Nephron progenitor cell (in vitro differentiated cells): ENCODE measurements around the gene CABLES1.

Source experiments
- DNase-seq: peaks from one replicate; pipeline ENCODE4 v3.0.0; 2021
- H3K27ac Mint-ChIP-seq: 2 replicates; pipeline ENCODE4 v1.8.0; 2021; ENCODE audit warnings: mild to moderate bottlenecking, moderate library complexity, mixed read lengths
- H3K27me3 Mint-ChIP-seq: 2 replicates; pipeline ENCODE4 v1.8.0; 2021; ENCODE audit warnings: mild to moderate bottlenecking, low read depth, mixed read lengths; ENCODE audit not compliant: poor library complexity
- H3K36me3 Mint-ChIP-seq: 2 replicates; pipeline ENCODE4 v1.8.0; 2021; ENCODE audit warnings: low read depth, mixed read lengths
- H3K4me1 Mint-ChIP-seq: 2 replicates; pipeline ENCODE4 v1.8.0; 2021; ENCODE audit warnings: mixed read lengths
- H3K4me3 Mint-ChIP-seq: 2 replicates; pipeline ENCODE4 v1.8.0; 2021; ENCODE audit warnings: mild to moderate bottlenecking, moderate library complexity, mixed read lengths
- H3K9me3 Mint-ChIP-seq: 2 replicates; pipeline ENCODE4 v1.8.0; 2021; ENCODE audit warnings: mild to moderate bottlenecking, moderate library complexity, mixed read lengths
- TF ChIP-seq, protein P1 (sequence below): fragments of 200-600 bp; sonication (generic); IDR thresholded peaks from 2 replicates; pipeline ENCODE4 v1.5.0; 2021; ENCODE audit warnings: antibody characterized with exemption

CABLES1 gene

DNA sequence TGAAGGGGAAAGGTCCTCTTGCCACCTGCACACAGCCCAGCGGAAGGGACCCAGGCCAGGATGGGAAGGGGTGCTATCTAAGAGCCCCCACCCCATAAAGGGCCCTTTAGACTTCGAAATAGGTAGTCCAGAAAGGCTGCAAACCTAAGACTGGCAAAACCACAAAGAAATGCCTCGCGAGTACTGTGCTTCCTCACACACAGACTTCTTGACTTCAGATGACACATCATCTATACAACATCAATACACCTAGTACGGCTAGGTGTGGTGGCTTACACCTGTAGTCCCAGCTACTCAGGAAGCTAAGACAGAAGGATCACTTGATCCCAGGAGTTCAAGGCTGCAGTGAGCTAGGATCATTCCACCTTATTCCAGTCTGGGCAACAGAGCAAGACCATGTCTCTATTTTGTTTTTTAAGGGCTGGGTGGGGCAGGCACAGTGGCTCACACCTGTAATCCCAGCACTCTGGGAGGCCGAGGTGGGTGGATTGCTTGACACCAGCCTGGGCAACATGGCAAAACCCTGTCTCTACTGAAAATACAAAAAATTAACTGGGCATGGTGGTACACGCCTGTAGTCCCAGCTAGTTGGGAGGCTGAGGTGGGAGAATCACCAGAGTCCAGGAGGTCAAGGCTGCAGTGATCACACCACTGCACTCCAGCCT is 125.8 kb downstream of the CABLES1 start:
- Mint-ChIP-seq H3K4me1 (peaks cover 65% of the 10 kb centered on the region), H3K27ac (peak overlapping the region; percentile 95), H3K9me3 (no peaks in the 10 kb centered on the region), H3K4me3 (peak overlapping the region; percentile 63), H3K27me3 (no peaks in the 10 kb centered on the region), H3K36me3 (peaks cover 27% of the 10 kb centered on the region)
- TF ChIP-seq, protein P1, sequence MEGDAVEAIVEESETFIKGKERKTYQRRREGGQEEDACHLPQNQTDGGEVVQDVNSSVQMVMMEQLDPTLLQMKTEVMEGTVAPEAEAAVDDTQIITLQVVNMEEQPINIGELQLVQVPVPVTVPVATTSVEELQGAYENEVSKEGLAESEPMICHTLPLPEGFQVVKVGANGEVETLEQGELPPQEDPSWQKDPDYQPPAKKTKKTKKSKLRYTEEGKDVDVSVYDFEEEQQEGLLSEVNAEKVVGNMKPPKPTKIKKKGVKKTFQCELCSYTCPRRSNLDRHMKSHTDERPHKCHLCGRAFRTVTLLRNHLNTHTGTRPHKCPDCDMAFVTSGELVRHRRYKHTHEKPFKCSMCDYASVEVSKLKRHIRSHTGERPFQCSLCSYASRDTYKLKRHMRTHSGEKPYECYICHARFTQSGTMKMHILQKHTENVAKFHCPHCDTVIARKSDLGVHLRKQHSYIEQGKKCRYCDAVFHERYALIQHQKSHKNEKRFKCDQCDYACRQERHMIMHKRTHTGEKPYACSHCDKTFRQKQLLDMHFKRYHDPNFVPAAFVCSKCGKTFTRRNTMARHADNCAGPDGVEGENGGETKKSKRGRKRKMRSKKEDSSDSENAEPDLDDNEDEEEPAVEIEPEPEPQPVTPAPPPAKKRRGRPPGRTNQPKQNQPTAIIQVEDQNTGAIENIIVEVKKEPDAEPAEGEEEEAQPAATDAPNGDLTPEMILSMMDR: no peak
- no peak for DNase-seq

DNA sequence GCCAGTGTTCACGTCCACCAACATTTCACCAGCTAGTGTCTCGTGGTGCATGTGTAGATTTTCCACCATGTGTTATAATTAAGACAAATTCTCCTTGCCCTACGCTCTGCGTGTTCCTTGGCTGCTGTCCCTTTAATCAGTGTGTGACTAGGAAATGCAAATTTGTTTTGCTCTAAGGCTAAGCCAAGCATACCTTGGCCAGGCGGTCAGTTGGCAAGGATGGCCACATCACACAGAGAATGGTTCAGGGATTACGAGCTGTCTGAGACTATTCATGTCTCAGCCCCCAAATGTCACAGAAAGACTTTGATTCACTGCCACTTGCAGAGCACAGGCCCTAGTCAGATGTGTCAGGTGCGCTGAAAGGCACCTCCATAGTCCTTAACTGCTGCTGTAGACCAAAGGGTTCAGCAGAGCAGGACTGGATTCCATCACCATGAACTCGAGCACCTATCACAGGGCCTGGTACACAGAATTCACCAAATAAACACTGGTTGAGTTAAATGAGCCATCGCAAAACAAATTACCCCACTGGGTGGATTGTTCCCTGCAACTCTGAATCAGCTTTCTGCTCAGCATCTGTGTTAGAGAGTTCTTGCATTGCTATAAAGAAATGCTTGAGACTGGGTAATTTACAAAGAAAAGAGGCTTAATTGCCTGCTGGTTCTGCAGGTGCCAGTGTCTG is 128.4 kb downstream of the CABLES1 start:
- Mint-ChIP-seq H3K36me3 (peaks cover 2% of the 10 kb centered on the region), H3K27me3 (no peaks in the 10 kb centered on the region), H3K4me1 (peaks cover 52% of the 10 kb centered on the region)

DNA sequence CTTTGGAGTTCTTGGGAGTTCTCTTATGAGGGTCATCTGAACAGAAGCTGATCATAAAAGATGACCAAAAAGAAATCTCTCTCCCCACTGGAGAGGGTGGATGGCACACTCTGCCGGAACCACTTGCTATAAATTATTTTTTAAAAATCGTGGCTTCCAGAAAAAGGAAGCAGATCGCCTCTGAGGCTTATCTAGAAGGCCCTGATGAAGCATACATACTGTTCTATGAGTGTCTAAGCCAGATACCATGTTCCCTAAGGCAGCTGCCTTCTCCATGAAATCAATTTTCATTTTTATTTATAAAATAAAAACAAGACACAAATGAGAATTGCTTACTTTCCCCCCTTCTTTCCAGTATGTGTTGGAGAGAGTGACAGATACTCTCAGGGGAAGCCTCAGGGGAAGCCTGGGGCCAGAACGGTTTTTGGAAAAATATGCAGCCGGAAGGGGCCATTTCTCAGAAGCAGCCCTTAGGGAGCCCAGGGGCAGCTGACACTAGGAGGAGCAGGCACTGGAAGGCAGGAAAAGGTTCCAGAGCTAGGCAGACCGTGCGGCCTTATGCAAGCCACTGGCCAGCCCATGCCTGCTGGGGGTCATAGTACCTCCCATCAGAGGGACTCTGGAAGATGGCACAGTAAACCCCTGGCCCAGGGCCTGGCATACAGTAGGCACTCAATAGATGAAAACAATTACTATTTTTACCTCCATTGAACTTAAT is 130.6 kb downstream of the CABLES1 start:
- Mint-ChIP-seq H3K9me3 (peaks cover 30% of the 10 kb centered on the region), H3K36me3 (peaks cover 15% of the 10 kb centered on the region), H3K27me3 (no peaks in the 10 kb centered on the region), H3K4me1 (peaks cover 32% of the 10 kb centered on the region), H3K27ac (no peak overlapping the region), H3K4me3 (no peak overlapping the region)
- TF ChIP-seq, protein P1: no peak
- DNase-seq: no peak

More for the DNA sequence above, 128.4 kb downstream of the CABLES1 start:
- Mint-ChIP-seq H3K4me3 (no peak overlapping the region), H3K27ac (no peak overlapping the region), H3K9me3 (peaks cover 9% of the 10 kb centered on the region)
- no peak for DNase-seq
- TF ChIP-seq, protein P1: no peak

DNA sequence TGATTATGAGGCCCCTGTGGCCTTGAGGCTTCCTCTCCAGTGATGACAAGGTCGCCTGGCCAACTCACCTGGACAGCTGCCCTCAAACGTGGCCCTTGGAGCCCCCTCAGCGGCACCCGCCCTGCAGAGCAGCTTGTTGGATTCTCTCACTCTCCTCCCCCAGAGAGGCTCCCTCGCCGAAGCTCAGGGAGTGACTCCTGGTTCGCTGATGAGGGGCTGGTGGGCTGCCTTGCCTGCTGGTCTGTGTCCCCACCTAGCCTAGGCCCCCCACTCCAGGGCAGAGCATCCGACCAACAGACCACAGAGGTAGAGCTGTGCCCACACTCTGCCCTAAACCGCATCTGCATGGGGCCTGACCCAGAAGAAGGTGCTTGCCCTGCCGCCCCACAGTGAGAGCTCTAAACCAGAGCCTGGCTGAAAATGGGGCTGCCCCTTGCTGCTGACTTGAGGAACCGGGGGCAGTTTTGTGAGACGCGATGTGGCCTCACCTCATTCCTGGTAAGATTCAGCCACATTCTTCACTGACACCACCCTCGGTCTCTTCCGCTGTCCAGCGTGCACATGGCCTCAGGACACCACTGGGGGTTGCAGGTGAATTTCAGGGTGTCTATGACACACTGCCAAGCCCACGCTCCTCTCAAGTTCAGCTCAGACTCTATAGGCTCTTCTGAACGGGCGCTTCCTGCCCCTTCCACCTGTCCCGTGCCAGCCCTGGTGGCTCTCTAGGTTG is 131.6 kb downstream of the CABLES1 start:
- TF ChIP-seq, protein P1: no peak
- Mint-ChIP-seq H3K36me3 (peaks cover 25% of the 10 kb centered on the region), H3K4me1 (peaks cover 21% of the 10 kb centered on the region), H3K9me3 (peaks cover 40% of the 10 kb centered on the region), H3K27ac (peak overlapping the region; percentile 35), H3K4me3 (no peak overlapping the region), H3K27me3 (no peaks in the 10 kb centered on the region)
- no peak for DNase-seq

DNA sequence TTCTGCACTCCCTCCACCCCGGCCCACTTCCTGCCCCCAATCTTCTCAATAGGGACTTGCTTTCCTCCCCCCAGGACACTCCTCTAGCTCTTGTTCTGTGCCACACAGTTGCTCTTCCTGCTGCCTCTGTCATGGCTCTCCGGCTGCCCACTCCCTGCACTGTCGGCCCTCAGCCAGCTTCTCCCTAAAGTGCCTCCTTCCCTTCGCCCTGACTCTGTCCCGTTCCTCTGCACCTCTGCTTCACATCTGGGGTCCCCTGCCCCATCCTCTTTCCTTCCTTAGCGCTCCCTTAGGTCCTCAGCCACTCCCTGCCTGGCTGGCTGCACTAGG is 132.1 kb downstream of the CABLES1 start:
- H3K27me3 Mint-ChIP-seq: no peaks in the 10 kb centered on the region

More for the DNA sequence above, 132.1 kb downstream of the CABLES1 start:
- Mint-ChIP-seq H3K9me3 (peaks cover 40% of the 10 kb centered on the region), H3K36me3 (peaks cover 26% of the 10 kb centered on the region), H3K4me3 (no peak overlapping the region), H3K4me1 (peaks cover 17% of the 10 kb centered on the region), H3K27ac (peak overlapping the region; percentile 35)
- TF ChIP-seq, protein P1: no peak
- DNase-seq: no peak
